GM12878 (cell line): ENCODE measurements around the gene ENDOV. TPM values are rescaled to one million over a fixed set of nuclear protein-coding genes. Genes with fewer than 3 reads are reported as not detected.

ENCODE experiments used
- ATAC-seq: fragments of 200-7000 bp; cut with Tn5 transposase; 3 replicates; pipeline ENCODE4 v1.9.1; 2020; ENCODE audit warnings: mild to moderate bottlenecking, moderate library complexity
- BruUV-seq: library from RNA; stranded (reverse); fragments of 400-500 nt; replicated peaks from 2 replicates; lab custom pipeline; 2021; lab: Mats Ljungman, UMichigan
- CTCF ChIA-PET: fragments of 300-600 bp; sonication (Branson Sonifier 250); formaldehyde crosslinking; extraction: SDS; loops from one replicate; lab custom pipeline; 2021; ENCODE audit warnings: inconsistent platforms; lab: Yijun Ruan, JAX
- POLR2A ChIA-PET: fragments of 350-600 bp; formaldehyde crosslinking; extraction: SDS; loops from one replicate; lab custom pipeline; 2021; ENCODE audit warnings: inconsistent platforms; lab: Charles Lee
- RAD21 ChIA-PET: fragments of 300-600 bp; sonication (Branson Sonifier 250); formaldehyde crosslinking; loops from one replicate; lab custom pipeline; 2023; ENCODE audit warnings: antibody characterized with exemption; ENCODE audit not compliant: unreplicated experiment; lab: Charles Lee
- SMC1A ChIA-PET: fragments of 300-600 bp; sonication (Branson Sonifier 250); formaldehyde crosslinking; loops from one replicate; lab custom pipeline; 2023; ENCODE audit not compliant: unreplicated experiment, uncharacterized antibody; lab: Charles Lee
- DNase-seq: peaks from one replicate; pipeline ENCODE4 v3.0.0-alpha.2; 2011; ENCODE audit warnings: low read depth, low spot score
- FAIRE-seq: peaks from 3 replicates; lab custom pipeline; 2011; peaks lifted over from hg19 to GRCh38; lab: Jason Lieb, UNC
- H2AFZ ChIP-seq: 2 replicates; pipeline ENCODE4 v1.6.0; 2011; ENCODE audit warnings: low read depth, low read length, control low read depth; ENCODE audit not compliant: control insufficient read depth
- H3K27ac ChIP-seq: 2 replicates; pipeline ENCODE4 v1.5.1; 2011; ENCODE audit warnings: control low read depth; ENCODE audit not compliant: control insufficient read depth, insufficient read depth
- H3K27me3 ChIP-seq, 2 experiments: replicated peaks in 1 of 2; 2 replicates each; pipeline versions ENCODE4 v1.6.0 to v1.6.1; 2011; ENCODE audit warnings: low read length in 1 of 2; ENCODE audit not compliant: control insufficient read depth in 2 of 2, insufficient read depth in 2 of 2
- H3K36me3 ChIP-seq, 2 experiments: 2 replicates each; pipeline ENCODE4 v1.5.1; 2011; ENCODE audit warnings: low read length in 1 of 2; ENCODE audit not compliant: control insufficient read depth in 2 of 2, insufficient read depth in 2 of 2
- H3K4me1 ChIP-seq: 2 replicates; pipeline ENCODE4 v1.6.1; 2011; ENCODE audit warnings: mild to moderate bottlenecking, low read length, moderate library complexity, mixed read lengths; ENCODE audit not compliant: control insufficient read depth, insufficient read depth
- H3K4me2 ChIP-seq: 2 replicates; pipeline ENCODE4 v1.6.0; 2011; ENCODE audit warnings: control low read depth; ENCODE audit not compliant: control insufficient read depth, insufficient read depth
- H3K4me3 ChIP-seq: fragments of 200-600 bp; sonication (generic); 2 replicates; pipeline ENCODE4 v1.5.1; 2016
- H3K79me2 ChIP-seq: 2 replicates; pipeline ENCODE4 v1.6.0; 2011; ENCODE audit warnings: low read length; ENCODE audit not compliant: control insufficient read depth, insufficient read depth
- H3K9ac ChIP-seq: 2 replicates; pipeline ENCODE4 v1.8.0; 2011; ENCODE audit warnings: low read length, control low read depth, mixed read lengths; ENCODE audit not compliant: control insufficient read depth, insufficient read depth
- H3K9me3 ChIP-seq: replicated peaks from 3 replicates; pipeline ENCODE4 v1.5.1; 2011; ENCODE audit warnings: mild to moderate bottlenecking, low read length; ENCODE audit not compliant: control insufficient read depth, insufficient read depth
- H4K20me1 ChIP-seq: 2 replicates; pipeline ENCODE4 v1.6.0; 2011; ENCODE audit not compliant: control insufficient read depth, insufficient read depth
- ASH2L ChIP-seq: fragments of 300-600, 200-600 bp; sonication (generic); IDR thresholded peaks from 2 replicates; pipeline ENCODE4 v1.6.1; 2017; ENCODE audit warnings: low read depth, mild to moderate bottlenecking, borderline replicate concordance
- CBFB ChIP-seq: IDR thresholded peaks from 2 replicates; pipeline ENCODE4 v1.6.1; 2016; ENCODE audit warnings: antibody characterized with exemption, low read depth
- CHD1 ChIP-seq: IDR thresholded peaks from 2 replicates; pipeline ENCODE4 v1.6.1; 2012; ENCODE audit warnings: low read depth, low read length, improper control_type of control experiment
- CHD2 ChIP-seq: IDR thresholded peaks from 2 replicates; pipeline ENCODE4 v1.6.1; 2011; ENCODE audit warnings: low read depth, low read length, improper control_type of control experiment, borderline replicate concordance
- IKZF1 ChIP-seq: fragments of 450-650 bp; conservative IDR thresholded peaks from 2 replicates; pipeline ENCODE4 v1.6.1; 2017; ENCODE audit warnings: antibody characterized with exemption, mild to moderate bottlenecking
- IRF4 ChIP-seq: IDR thresholded peaks from 2 replicates; pipeline ENCODE4 v1.6.1; 2011; ENCODE audit warnings: low read depth, low read length
- MTA2 ChIP-seq: fragments of 450-650 bp; IDR thresholded peaks from 2 replicates; pipeline ENCODE4 v1.6.1; 2016; ENCODE audit warnings: low read depth, mild to moderate bottlenecking, moderate library complexity
- NR2C2 ChIP-seq: IDR thresholded peaks from 2 replicates; pipeline ENCODE4 v1.6.1; 2011; ENCODE audit warnings: borderline replicate concordance, low read depth; ENCODE audit not compliant: control insufficient read depth, insufficient read length
- RUNX3 ChIP-seq: IDR thresholded peaks from 2 replicates; pipeline ENCODE4 v1.6.1; 2012; ENCODE audit warnings: low read length, inconsistent platforms
- SPI1 ChIP-seq: IDR thresholded peaks from 2 replicates; pipeline ENCODE4 v1.6.1; 2011; ENCODE audit warnings: low read depth, mild to moderate bottlenecking, low read length, moderate library complexity, borderline replicate concordance; ENCODE audit not compliant: insufficient read depth
- STAT3 ChIP-seq: IDR thresholded peaks from 2 replicates; pipeline ENCODE4 v1.6.1; 2011; ENCODE audit warnings: low read depth, low read length, improper control_type of control experiment
- SUPT20H ChIP-seq: IDR thresholded peaks from 2 replicates; pipeline ENCODE4 v1.6.1; 2011; ENCODE audit warnings: low read depth, mild to moderate bottlenecking, low read length, moderate library complexity, borderline replicate concordance; ENCODE audit not compliant: control insufficient read depth
- ZNF24 ChIP-seq: fragments of 450-650 bp; IDR thresholded peaks from 2 replicates; pipeline ENCODE4 v1.6.1; 2017; ENCODE audit warnings: antibody characterized with exemption, mild to moderate bottlenecking
- ZNF622 ChIP-seq: fragments of 450-650 bp; IDR thresholded peaks from 2 replicates; pipeline ENCODE4 v1.6.1; 2017; ENCODE audit warnings: mild to moderate bottlenecking, inconsistent platforms
- WGBS: methylation state at CpG from one replicate; pipeline ENCODE4 v1.1.6; 2016; ENCODE audit warnings: low lambda C conversion rate; ENCODE audit not compliant: insufficient replicate concordance, insufficient coverage; ENCODE audit errors: missing lambda C conversion rate; 5-methylcytosine and 5-hydroxymethylcytosine counted together
- in situ Hi-C: fragments of 300-500 bp; cut with MboI; formaldehyde crosslinking; loops from 9 replicates; pipeline ENCODE4 v1.14.3; 2018; ENCODE audit warnings: mixed read lengths
- intact Hi-C: fragments of 100-400 bp; cut with micrococcal nuclease; formaldehyde crosslinking; loops from one replicate; pipeline ENCODE4 v1.14.2; 2022; ENCODE audit not compliant: unreplicated experiment
- polyA plus RNA-seq, 11 experiments: library from polyadenylated mRNA; depleted of rRNA in 4 of 11; unstranded in 6 of 11; stranded (reverse) in 5 of 11; fragments of >200 nt; fragmentation: Nextera tagmentation in 4 of 11; fragmentation: Illumina TruSeq in 1 of 11; extraction: Ambion mirVana in 4 of 11; extraction: Trizol in 1 of 11; gene quantifications; 1 replicate in 1 of 11; 2 replicates in 10 of 11; pipeline versions ENCODE4 v1.2.1 to v1.2.3, GENCODE V29; 2011 to 2016; ENCODE audit warnings: inconsistent platforms in 2 of 11, missing spikeins in 2 of 11, low read depth in 1 of 11
- total RNA-seq, 4 experiments: library from RNA; depleted of rRNA in 3 of 4; stranded (reverse); fragments of >200 nt in 3 of 4; fragmentation: Illumina TruSeq in 1 of 4; extraction: Trizol in 1 of 4; gene quantifications; 2 replicates each; pipeline versions ENCODE4 v1.2.1 to v1.2.3, GENCODE V29; 2013 to 2021
- TF ChIP-seq, protein P1 (sequence below): IDR thresholded peaks from 2 replicates; pipeline ENCODE4 v1.6.1; 2012; ENCODE audit warnings: low read depth, low read length, improper control_type of control experiment

Gene ENDOV
- total and polyA plus RNA-seq, 10 of the 15 experiments (the other 5 are each of a cell fraction or from before 2014, with no cell fraction given) = 0.63 to 11.9 (median 8.1) TPM

GRCh38 chr17:80374039-80374731, 40.8 kb upstream of the ENDOV start:
- Histone ChIP-seq H3K4me3 (no peak overlapping the region), H3K27me3 (no peaks in the 10 kb centered on the region), H4K20me1 (no peaks in the 10 kb centered on the region), H3K9me3 (no peaks in the 10 kb centered on the region), H3K9ac (no peak overlapping the region), H3K4me2 (no peak overlapping the region), H3K4me1 (no peaks in the 10 kb centered on the region), H3K79me2 (no peaks in the 10 kb centered on the region), H3K36me3 (peaks cover 36 to 49% of the 10 kb centered on the region in 2 experiments), H3K27ac (no peak overlapping the region), H2AFZ (no peak overlapping the region)
- FAIRE-seq (no peak), ATAC-seq (no peak), DNase-seq (no peak)
- CTCF ChIA-PET = no interaction called here
- 96% methylated on average over 22 of the region's 22 CpGs for WGBS
- RAD21 ChIA-PET = no interaction called here
- TF ChIP-seq SUPT20H = no peak
- TF ChIP-seq SPI1 = no peak
- no peak for TF ChIP-seq RUNX3
- no peak for TF ChIP-seq NR2C2
- no peak for TF ChIP-seq ZNF24
- no peak for TF ChIP-seq IRF4
- TF ChIP-seq STAT3 = no peak
- TF ChIP-seq MTA2 = no peak
- TF ChIP-seq CHD2 = no peak
- no peak for TF ChIP-seq IKZF1
- no peak for TF ChIP-seq ZNF622
- no peak for TF ChIP-seq CHD1
- TF ChIP-seq CBFB = no peak
- no peak for TF ChIP-seq ASH2L
- TF ChIP-seq, protein P1, sequence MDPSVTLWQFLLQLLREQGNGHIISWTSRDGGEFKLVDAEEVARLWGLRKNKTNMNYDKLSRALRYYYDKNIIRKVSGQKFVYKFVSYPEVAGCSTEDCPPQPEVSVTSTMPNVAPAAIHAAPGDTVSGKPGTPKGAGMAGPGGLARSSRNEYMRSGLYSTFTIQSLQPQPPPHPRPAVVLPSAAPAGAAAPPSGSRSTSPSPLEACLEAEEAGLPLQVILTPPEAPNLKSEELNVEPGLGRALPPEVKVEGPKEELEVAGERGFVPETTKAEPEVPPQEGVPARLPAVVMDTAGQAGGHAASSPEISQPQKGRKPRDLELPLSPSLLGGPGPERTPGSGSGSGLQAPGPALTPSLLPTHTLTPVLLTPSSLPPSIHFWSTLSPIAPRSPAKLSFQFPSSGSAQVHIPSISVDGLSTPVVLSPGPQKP = no peak
- no TSS peak for BruUV-seq
- POLR2A ChIA-PET = no interaction called here
- intact Hi-C loops = no loop called here
- SMC1A ChIA-PET = no interaction called here
- in situ Hi-C loops = no loop called here
